Mesenchymal stem cell (in vitro differentiated cells and primary cell): Measurements from ENCODE around the gene RASGRP2.

Experiments
- DNase-seq: peaks from one replicate; pipeline ENCODE4 v3.0.0-alpha.2; 2013
- H2AFZ ChIP-seq: one replicate; pipeline ENCODE4 v1.6.1; 2013; ENCODE audit warnings: low read depth, mild to moderate bottlenecking, control low read depth, inconsistent platforms, low read length, moderate library complexity
- H2AK5ac ChIP-seq: 2 replicates; pipeline ENCODE4 v1.6.1; 2013; ENCODE audit warnings: low read length, moderate library complexity, mild to moderate bottlenecking, inconsistent platforms; ENCODE audit not compliant: severe bottlenecking
- H2BK120ac ChIP-seq: one replicate; pipeline ENCODE4 v1.6.1; 2013; ENCODE audit warnings: low read depth, mild to moderate bottlenecking, inconsistent platforms, low read length, moderate library complexity
- H2BK12ac ChIP-seq, 2 experiments: one replicate each; pipeline ENCODE4 v1.6.1; 2013; ENCODE audit warnings: inconsistent platforms in 2 of 2, low read length in 2 of 2, mild to moderate bottlenecking in 2 of 2, moderate library complexity in 2 of 2, control low read depth in 1 of 2
- H2BK15ac ChIP-seq: one replicate; pipeline ENCODE4 v1.6.1; 2013; ENCODE audit warnings: mild to moderate bottlenecking, low read depth, inconsistent platforms; ENCODE audit not compliant: poor library complexity, severe bottlenecking
- H2BK5ac ChIP-seq: 2 replicates; pipeline ENCODE4 v1.6.1; 2013; ENCODE audit warnings: low read depth, mild to moderate bottlenecking, low read length, control low read depth, inconsistent platforms; ENCODE audit not compliant: poor library complexity, severe bottlenecking
- H3K14ac ChIP-seq, 2 experiments: one replicate each; pipeline ENCODE4 v1.6.1; 2013; ENCODE audit warnings: inconsistent platforms in 2 of 2, low read length in 2 of 2, control low read depth in 1 of 2, mild to moderate bottlenecking in 1 of 2, moderate library complexity in 1 of 2
- H3K18ac ChIP-seq, 2 experiments: one replicate each; pipeline ENCODE4 v1.6.1; 2013; ENCODE audit warnings: inconsistent platforms in 2 of 2, low read length in 2 of 2, control low read depth in 1 of 2, low read depth in 1 of 2, mild to moderate bottlenecking in 1 of 2
- H3K23ac ChIP-seq, 2 experiments: one replicate each; pipeline ENCODE4 v1.6.1; 2013; ENCODE audit warnings: inconsistent platforms in 2 of 2, low read length in 2 of 2, mild to moderate bottlenecking in 2 of 2, moderate library complexity in 2 of 2, control low read depth in 1 of 2
- H3K27ac ChIP-seq: 2 replicates; pipeline ENCODE4 v1.5.1; 2013; ENCODE audit warnings: mild to moderate bottlenecking, moderate library complexity, low read length, control low read depth, inconsistent platforms; ENCODE audit not compliant: poor library complexity, severe bottlenecking
- H3K27me3 ChIP-seq, 2 experiments: 2 replicates each; pipeline versions ENCODE4 v1.6.1 to v1.7.0; 2013; ENCODE audit warnings: low read length in 2 of 2, mild to moderate bottlenecking in 2 of 2, moderate library complexity in 2 of 2, control low read depth in 1 of 2, inconsistent platforms in 1 of 2; ENCODE audit not compliant: control insufficient read depth in 1 of 2, insufficient read depth in 1 of 2
- H3K36me3 ChIP-seq, 2 experiments: 2 replicates each; pipeline versions ENCODE4 v1.6.1 to v1.7.0; 2013; ENCODE audit warnings: low read length in 2 of 2, control low read depth in 1 of 2, inconsistent platforms in 1 of 2, low read depth in 1 of 2, mild to moderate bottlenecking in 1 of 2; ENCODE audit not compliant: insufficient read depth in 2 of 2, control insufficient read depth in 1 of 2
- H3K4ac ChIP-seq, 2 experiments: one replicate each; pipeline ENCODE4 v1.6.1; 2013; ENCODE audit warnings: inconsistent platforms in 2 of 2, low read length in 2 of 2, mild to moderate bottlenecking in 2 of 2, moderate library complexity in 2 of 2, control low read depth in 1 of 2, low read depth in 1 of 2
- H3K4me1 ChIP-seq: 2 replicates; pipeline ENCODE4 v1.6.1; 2013; ENCODE audit warnings: low read depth, low read length, control low read depth; ENCODE audit not compliant: control insufficient read depth, insufficient read depth
- H3K4me2 ChIP-seq: 2 replicates; pipeline ENCODE4 v1.6.1; 2013; ENCODE audit warnings: low read length, mild to moderate bottlenecking, inconsistent platforms; ENCODE audit not compliant: poor library complexity, severe bottlenecking
- H3K4me3 ChIP-seq, 2 experiments: 2 replicates each; pipeline versions ENCODE4 v1.5.1 to v1.7.0; 2013; ENCODE audit warnings: low read length in 2 of 2, mild to moderate bottlenecking in 2 of 2, control low read depth in 1 of 2, low read depth in 1 of 2; ENCODE audit not compliant: insufficient read depth in 1 of 2
- H3K79me1 ChIP-seq: replicated peaks from 2 replicates; pipeline ENCODE4 v1.6.1; 2013; ENCODE audit warnings: mild to moderate bottlenecking, control low read depth, low read length, inconsistent platforms; ENCODE audit not compliant: poor library complexity, severe bottlenecking
- H3K9ac ChIP-seq: 2 replicates; pipeline ENCODE4 v1.7.0; 2013; ENCODE audit warnings: mild to moderate bottlenecking, low read length, moderate library complexity
- H3K9me3 ChIP-seq: 2 replicates; pipeline ENCODE4 v1.7.0; 2013; ENCODE audit warnings: mild to moderate bottlenecking, low read length; ENCODE audit not compliant: control insufficient read depth
- H4K8ac ChIP-seq: one replicate; pipeline ENCODE4 v1.6.1; 2013; ENCODE audit warnings: inconsistent platforms, mild to moderate bottlenecking, low read length, moderate library complexity
- H4K91ac ChIP-seq: one replicate; pipeline ENCODE4 v1.6.1; 2013; ENCODE audit warnings: mild to moderate bottlenecking, low read length, inconsistent platforms
- WGBS: methylation state at CpG from one replicate; pipeline ENCODE4 v1.1.7; 2013; ENCODE audit warnings: mixed read lengths; 5-methylcytosine and 5-hydroxymethylcytosine counted together

The RASGRP2 gene

GRCh38 chr11:64734811-64735724, 8.9 kb downstream of the RASGRP2 start:
- H3K14ac ChIP-seq, result no peak overlapping the region
- H3K36me3 ChIP-seq, result no peaks in the 10 kb centered on the region
- no peaks in the 10 kb centered on the region for H3K79me1 ChIP-seq
- no peak overlapping the region for H3K9ac ChIP-seq
- no peak overlapping the region for H2BK5ac ChIP-seq
- H3K4ac ChIP-seq, result no peak overlapping the region
- no peak overlapping the region for H3K4me2 ChIP-seq
- H2BK120ac ChIP-seq, result no peak overlapping the region
- no peak overlapping the region for H3K18ac ChIP-seq
- no peaks in the 10 kb centered on the region for H3K9me3 ChIP-seq
- no peak overlapping the region for H3K4me3 ChIP-seq
- no peak overlapping the region for H4K91ac ChIP-seq
- H2AFZ ChIP-seq, result no peak overlapping the region
- DNase-seq, result no peak
- no peak overlapping the region for H3K23ac ChIP-seq
- no peak overlapping the region for H3K27ac ChIP-seq
- no peak overlapping the region for H2AK5ac ChIP-seq
- WGBS, result 82% methylated on average over 22 of the region's 23 CpGs
- no peak overlapping the region for H2BK12ac ChIP-seq
- peaks cover 2% of the 10 kb centered on the region for H3K4me1 ChIP-seq
- no peak overlapping the region for H4K8ac ChIP-seq
- H3K27me3 ChIP-seq, result peaks cover 46 to 56% of the 10 kb centered on the region in 2 experiments
- no peak overlapping the region for H2BK15ac ChIP-seq

- no peak overlapping the region for H3K4me2 ChIP-seq
- no peak overlapping the region for H2BK12ac ChIP-seq
- no peak overlapping the region for H2AFZ ChIP-seq
- no peaks in the 10 kb centered on the region for H3K36me3 ChIP-seq
- no peak overlapping the region for H4K8ac ChIP-seq
- H3K18ac ChIP-seq, result no peak overlapping the region
- no peak overlapping the region for H2BK5ac ChIP-seq
- no peak overlapping the region for H4K91ac ChIP-seq
- H3K4me1 ChIP-seq, result peaks cover 2% of the 10 kb centered on the region
- no peak overlapping the region for H2AK5ac ChIP-seq
- no peak overlapping the region for H3K4me3 ChIP-seq
- H3K9ac ChIP-seq, result no peak overlapping the region
- no peak overlapping the region for H3K4ac ChIP-seq
- no peak overlapping the region for H2BK15ac ChIP-seq
- 88% methylated on average over 3 of the region's 3 CpGs for WGBS
- H3K23ac ChIP-seq, result no peak overlapping the region
- no peaks in the 10 kb centered on the region for H3K79me1 ChIP-seq
- H3K14ac ChIP-seq, result no peak overlapping the region
- no peak overlapping the region for H3K27ac ChIP-seq
- H3K9me3 ChIP-seq, result no peaks in the 10 kb centered on the region
- H2BK120ac ChIP-seq, result no peak overlapping the region
- DNase-seq, result no peak
- peaks cover 46 to 64% of the 10 kb centered on the region in 2 experiments for H3K27me3 ChIP-seq
Observed at GRCh38 chr11:64731601-64732000, 12.3 kb downstream of the RASGRP2 start.

GRCh38 chr11:64729851-64730382, 14.0 kb downstream of the RASGRP2 start:
- no peak overlapping the region for H3K23ac ChIP-seq
- H3K27me3 ChIP-seq, result peaks cover 39 to 53% of the 10 kb centered on the region in 2 experiments
- H4K91ac ChIP-seq, result no peak overlapping the region
- H3K27ac ChIP-seq, result no peak overlapping the region
- H2AFZ ChIP-seq, result no peak overlapping the region
- H2BK15ac ChIP-seq, result no peak overlapping the region
- H3K4me1 ChIP-seq, result peaks cover 5% of the 10 kb centered on the region
- H4K8ac ChIP-seq, result peak overlapping the region; percentile 79
- H3K36me3 ChIP-seq, result no peaks in the 10 kb centered on the region
- no peak overlapping the region for H3K4ac ChIP-seq
- H3K18ac ChIP-seq, result no peak overlapping the region
- H2BK5ac ChIP-seq, result no peak overlapping the region
- DNase-seq, result peak; percentile 18
- no peaks in the 10 kb centered on the region for H3K79me1 ChIP-seq
- no peaks in the 10 kb centered on the region for H3K9me3 ChIP-seq
- H3K9ac ChIP-seq, result no peak overlapping the region
- H2BK120ac ChIP-seq, result no peak overlapping the region
- WGBS, result 21% methylated on average over 20 of the region's 21 CpGs
- H3K14ac ChIP-seq, result no peak overlapping the region
- no peak overlapping the region for H2AK5ac ChIP-seq
- peak overlapping the region; percentile 40 for H3K4me2 ChIP-seq
- H3K4me3 ChIP-seq, result no peak overlapping the region
- H2BK12ac ChIP-seq, result no peak overlapping the region

GRCh38 chr11:64728757-64729365, 15.1 kb downstream of the RASGRP2 start:
- no peak overlapping the region for H2AK5ac ChIP-seq
- 90% methylated on average over 9 of the region's 11 CpGs for WGBS
- no peak overlapping the region for H2BK15ac ChIP-seq
- no peak overlapping the region for H2BK12ac ChIP-seq
- H3K4me3 ChIP-seq, result no peak overlapping the region
- DNase-seq, result no peak
- H4K8ac ChIP-seq, result no peak overlapping the region
- H3K4me2 ChIP-seq, result no peak overlapping the region
- no peak overlapping the region for H3K14ac ChIP-seq
- H3K27ac ChIP-seq, result no peak overlapping the region
- no peak overlapping the region for H4K91ac ChIP-seq
- peaks cover 4% of the 10 kb centered on the region for H3K4me1 ChIP-seq
- H3K23ac ChIP-seq, result no peak overlapping the region
- H3K36me3 ChIP-seq, result no peaks in the 10 kb centered on the region
- H3K4ac ChIP-seq, result no peak overlapping the region
- no peak overlapping the region for H2BK120ac ChIP-seq
- H3K27me3 ChIP-seq, result peaks cover 46 to 57% of the 10 kb centered on the region in 2 experiments
- no peak overlapping the region for H3K9ac ChIP-seq
- H2BK5ac ChIP-seq, result no peak overlapping the region
- no peaks in the 10 kb centered on the region for H3K9me3 ChIP-seq
- no peak overlapping the region for H2AFZ ChIP-seq
- H3K79me1 ChIP-seq, result no peaks in the 10 kb centered on the region
- H3K18ac ChIP-seq, result no peak overlapping the region
